Stimulated activated CD4-positive, alpha-beta T cell treated with anti-CD3 and anti-CD28 coated beads, Interleukin-15, amount 100 ng/mL, for 1 hour (primary cell): ENCODE results near the gene HCFC1.

Experiments used
- DNase-seq, 2 donors: peaks; one replicate each; pipeline ENCODE4 v3.0.0-alpha.2; 2020; ENCODE audit warnings: low read depth in 1 of 2, low spot score in 1 of 2

HCFC1 gene

GRCh38 chrX:153925739-153926551 is 45.7 kb downstream of the HCFC1 start, which contains the start of gene ARHGAP4:
Gene ARHGAP4 (minus strand): TSS chrX:153926264. CDS start chrX:153926202, 62 bp downstream.
- peak in 1 of 2 donors; percentile 26 for DNase-seq

DNA sequence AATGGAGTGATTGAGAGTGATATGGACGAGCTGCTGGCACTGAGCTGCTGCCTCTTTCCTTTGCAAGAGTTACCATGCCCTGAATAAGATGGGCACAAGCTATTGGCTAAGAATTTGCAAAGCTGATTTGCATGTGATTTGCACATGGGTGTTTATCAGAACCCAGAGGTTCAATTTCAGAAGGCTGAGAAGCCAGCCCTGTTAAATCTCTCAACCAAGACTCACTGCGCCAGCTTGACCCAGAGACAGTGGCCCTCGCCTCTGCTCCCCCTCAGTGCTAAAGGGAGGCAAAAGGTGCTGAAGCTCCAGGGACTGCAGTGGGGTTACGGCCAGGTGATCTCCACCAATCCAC is 46.3 kb downstream of the HCFC1 start:
- DNase-seq = no peak

DNA sequence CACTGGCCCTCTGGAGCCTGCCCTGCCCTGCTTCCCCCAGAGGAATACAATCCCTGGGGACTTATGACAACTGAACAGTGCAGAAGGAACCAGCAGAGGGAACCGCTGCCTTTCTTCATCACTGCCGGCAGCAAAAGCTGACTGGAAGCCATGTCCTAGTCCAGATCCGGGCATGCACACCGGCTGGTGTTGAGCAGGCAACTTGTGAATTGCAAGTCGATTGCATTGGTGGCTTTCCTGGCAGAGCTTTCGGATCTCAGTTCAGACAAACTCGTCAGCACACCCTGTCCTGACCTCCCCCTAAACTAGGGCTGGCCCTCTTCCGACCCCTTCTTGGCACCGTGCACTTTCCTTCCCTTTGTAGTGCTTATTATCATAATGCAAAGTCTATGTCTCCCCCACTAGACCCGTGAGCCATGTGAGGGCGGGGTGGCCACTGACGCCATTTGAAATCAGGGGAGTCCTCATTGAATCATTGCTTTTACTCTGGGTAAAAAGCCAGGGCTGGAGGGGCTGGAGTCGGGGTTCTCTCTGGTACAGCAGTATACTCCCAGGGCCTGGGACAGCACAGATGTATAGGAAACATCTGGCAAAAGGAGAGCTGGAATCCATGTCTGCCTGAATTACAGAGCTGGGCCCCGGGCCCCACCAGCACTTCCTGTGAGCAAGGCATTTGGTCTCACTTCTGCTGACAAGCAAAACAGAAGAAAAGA is 47.3 kb downstream of the HCFC1 start:
- no peak for DNase-seq

DNA sequence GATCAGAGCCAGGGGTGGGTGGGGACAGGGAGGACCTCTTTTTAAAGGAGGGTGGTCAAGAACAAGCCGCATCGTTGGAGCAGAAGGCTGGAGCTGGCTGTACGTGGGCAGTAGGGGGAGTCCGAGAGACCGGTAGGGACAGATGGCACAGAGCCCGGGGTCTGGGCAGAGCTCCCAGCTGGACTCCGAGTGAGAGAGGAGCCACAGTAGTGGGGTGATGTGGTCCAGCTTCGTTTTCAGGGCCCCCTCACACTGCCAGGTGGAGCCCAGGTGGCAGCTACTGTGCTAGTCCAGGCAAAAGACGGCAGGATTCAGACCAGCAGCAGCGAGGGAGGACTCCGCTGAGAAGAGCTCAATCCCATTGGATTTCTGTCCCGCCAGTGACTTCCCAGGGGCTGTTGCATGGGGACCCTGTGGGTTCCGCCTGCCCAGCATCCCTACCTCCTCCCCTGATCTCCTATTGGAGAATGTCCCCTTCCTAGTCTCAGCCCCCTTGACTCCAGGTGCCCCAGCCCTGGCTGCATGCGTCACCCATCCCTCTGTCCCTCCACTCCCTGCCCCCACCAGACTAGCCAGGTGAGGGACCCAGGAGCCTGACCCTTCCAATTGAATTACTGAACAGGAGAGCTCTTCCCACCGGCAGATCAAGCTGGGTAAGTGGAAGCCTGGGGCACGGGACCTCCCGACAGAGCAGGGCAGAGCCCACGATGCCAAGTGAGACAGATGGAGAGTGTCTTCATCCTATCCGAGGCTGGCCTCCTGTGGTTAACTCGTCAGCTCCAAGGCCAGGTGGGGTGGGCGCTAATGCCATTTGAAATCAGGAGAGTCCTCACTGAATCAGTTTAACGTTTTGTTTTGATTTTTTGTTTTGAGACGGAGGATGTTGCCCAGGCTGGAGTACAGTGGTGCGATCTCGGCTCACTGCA is 48.4 kb downstream of the HCFC1 start:
- no peak for DNase-seq

DNA sequence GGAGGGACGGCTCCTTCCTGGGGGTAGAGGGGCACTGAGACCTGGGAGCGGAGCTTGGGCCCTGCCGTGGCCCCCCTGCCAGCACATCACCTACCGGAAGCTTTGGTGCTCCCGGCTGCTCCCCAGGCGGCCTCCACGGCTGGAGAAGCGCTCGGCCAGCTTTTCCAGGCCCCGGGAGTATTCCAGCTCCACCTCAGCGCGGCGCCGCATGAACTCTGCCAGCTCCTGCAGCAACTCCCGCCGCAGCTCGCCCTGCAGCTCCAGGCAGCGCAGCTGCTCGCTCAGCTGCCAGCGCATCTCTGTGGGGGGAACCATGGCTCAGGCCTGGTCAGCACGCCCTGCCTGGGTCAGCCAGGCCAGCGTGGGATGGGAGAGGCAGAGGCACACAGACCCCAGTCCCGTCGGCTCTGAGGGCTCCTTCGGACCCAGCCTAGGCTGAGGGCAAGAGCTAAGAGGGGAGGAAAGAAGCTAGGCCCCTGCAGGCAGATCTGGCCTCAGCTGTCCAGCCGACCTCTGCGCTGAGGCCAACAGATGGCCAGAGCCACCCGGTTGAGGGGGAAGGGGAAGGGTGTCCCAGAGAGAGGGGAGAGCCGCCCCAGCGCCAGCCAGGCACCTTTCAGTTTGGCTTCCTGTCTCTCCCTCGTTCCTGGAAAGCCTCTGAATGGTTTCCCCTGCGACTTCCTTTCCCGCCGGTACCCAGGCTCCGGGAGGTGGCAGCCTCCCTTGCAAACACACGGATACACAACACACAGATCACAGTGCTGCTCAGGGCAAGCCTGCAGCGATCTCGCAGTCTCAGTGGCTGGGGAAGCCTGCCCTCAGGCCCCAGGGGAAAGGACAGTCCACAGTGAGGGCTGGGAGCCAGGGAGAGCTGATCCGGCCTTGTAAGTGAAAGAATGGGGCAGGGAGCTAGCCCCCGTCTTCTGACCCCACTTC is 49.8 kb downstream of the HCFC1 start:
- DNase-seq = no peak

- no peak for DNase-seq
These were observed 50.5 kb downstream of the HCFC1 start for GRCh38 chrX:153921070-153921469.

DNA sequence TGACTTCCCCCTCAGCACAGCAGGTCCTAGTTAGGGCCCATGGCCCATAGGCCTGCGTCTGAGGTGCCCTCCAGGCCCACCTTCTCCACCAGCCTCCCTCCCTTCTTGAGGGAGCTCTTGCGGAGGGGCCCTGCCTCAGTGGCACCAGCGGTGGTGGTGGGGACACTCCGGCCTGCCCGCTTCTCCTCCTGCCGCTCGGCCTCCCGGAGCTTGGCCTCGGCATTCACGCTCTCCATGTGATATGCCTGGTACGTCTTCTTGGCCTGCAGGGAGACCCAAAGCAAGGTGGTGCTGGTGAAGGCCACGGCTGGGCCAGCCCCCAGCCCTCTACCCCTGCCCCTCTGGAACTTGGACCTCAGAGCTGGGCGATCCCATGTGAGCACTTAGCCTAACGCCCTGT is 51.1 kb downstream of the HCFC1 start:
- DNase-seq = no peak

DNA sequence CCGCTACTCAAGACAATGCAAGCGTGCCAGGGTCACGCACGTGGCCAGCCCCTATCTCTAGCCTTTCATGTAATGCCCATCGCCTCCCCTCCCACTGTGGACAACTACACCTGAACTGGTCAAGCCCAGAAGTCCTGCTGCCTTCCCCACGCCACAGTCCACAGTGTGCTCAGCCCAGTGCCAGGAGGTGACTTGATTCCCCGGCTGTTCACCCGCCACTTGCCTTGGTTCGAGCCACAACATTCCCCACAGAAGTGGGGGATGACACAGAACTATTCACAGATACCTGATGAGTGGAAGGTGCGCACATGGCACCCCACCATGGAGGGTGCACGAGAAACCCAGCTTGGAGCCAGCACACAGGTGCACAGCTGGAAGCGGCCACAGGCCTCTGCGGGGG is 52.3 kb downstream of the HCFC1 start:
- DNase-seq = no peak

GRCh38 chrX:153917869-153918268 is 53.7 kb downstream of the HCFC1 start:
- no peak for DNase-seq

GRCh38 chrX:153913701-153914100 is 57.9 kb downstream of the HCFC1 start:
- DNase-seq = no peak

DNA sequence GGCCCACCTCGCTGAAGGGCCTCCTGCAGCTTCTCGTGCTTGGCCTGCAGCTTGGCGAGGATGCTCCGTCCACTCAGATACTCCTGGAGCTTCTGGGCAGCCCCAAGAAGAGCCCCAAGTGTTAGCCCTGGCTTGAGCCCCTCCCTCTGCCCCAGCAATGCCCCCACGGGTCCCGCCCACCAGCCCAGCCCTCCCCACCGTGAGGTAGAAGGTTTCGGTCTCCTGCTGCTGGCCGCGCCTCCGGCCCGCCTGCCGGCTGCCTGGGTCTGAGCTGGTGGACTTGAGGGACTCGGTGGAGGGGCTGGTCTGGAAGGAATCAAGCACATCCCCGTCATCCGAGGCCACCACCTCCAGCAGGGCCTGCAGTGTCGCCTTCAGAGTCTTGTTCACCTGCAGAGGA is 58.4 kb downstream of the HCFC1 start:
- DNase-seq = no peak

GRCh38 chrX:153911798-153912197 is 59.8 kb downstream of the HCFC1 start:
- no peak for DNase-seq

DNA sequence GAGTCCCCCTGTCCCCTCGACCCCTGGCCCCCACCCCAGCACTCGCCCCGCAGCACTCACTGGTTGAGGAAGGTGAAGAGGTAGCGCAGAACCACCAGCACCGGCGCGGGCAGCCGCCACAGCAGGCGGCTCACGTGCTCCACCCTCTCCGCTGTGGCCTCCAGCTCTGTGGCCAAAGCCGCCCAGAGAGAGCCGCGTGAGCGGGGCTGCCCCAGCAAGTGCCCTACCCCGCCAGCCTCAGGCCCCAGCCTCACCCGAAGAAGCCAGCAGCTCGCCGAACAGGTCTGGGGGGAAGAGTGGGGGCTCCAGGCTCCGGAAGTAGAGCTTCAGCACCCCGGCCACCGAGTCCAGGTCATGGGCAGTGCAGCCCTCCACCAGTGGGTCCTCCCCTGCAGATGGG is 61.2 kb downstream of the HCFC1 start:
- no peak for DNase-seq

- DNase-seq = no peak
These were observed 61.6 kb downstream of the HCFC1 start for GRCh38 chrX:153909980-153910360.

DNA sequence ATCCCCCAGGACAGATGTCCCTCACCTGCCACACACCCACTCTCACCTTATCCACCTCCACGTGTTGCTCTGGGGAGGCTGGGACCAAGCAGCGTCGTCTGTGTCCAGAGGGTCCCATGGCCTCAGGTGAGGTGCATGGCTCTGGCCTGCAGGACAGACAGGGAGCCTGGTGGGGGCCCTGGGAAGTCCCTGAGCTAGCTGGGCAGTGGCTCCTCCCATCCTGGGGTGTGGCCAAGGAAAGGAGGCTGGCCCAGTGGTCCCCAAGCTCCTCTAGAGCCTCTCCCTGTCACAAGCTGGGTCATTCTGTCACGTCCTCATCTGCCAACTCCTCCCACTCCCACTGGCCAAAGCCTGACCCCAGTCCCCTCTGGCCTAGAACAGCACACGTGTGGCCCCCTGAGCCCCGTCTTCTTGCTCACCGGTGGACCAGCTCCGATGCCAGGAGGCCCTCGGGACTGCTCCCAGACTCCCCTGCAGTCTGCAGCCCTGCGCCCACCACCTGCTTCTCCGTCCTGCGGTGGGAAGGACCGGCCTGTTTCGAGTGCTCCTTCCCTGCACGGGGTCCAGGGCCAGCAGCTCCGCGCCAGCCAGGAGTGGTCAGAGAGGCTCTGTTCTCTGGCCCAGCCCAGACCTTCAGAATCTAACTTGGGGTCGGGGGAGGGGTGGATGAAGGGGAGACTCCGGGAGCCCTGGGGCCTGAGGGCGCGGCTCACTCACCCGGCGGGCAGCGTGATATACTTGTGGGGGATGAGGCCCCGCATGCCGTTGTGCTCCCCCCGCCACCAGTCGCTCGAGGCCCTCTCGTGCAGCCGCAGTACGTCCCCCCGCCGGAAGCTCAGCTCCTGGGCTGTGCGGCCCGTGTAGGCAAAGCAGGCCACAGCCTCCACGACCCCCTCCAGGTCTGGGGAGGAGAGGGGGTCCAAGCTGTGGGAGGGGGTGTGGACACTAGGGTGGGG is 62.3 kb downstream of the HCFC1 start:
- no peak for DNase-seq

DNA sequence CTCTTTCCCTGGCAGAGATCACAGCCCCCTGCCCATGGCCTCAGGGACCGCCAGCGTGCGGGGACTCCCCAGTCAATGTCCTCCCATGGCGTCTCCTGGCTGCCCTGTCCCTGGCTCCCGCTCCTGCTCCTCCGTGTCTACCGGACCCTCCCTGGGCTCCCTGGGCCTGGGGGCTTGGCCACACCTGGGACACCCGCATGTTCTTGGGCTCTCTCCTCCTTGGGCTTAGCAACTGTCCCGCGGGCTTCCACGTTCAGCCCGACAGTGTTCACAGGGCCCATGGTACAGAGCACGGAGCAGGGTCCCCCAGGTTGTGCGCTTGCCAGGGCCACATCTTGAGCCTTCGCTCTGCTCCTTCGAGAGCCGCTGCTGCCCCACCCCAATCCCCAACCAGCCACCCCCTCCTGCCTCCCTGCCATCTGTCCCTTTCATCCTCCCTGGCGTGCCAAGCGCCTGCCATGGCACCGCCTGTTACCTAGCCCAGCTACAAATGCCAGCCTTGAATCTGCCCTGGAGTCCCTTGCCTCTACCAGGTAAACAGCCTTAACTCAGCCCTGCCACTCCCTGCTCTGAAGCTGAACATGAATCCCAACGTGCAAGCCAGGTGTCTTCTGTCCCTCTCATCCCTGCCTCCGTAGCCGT is 63.3 kb downstream of the HCFC1 start:
- no peak for DNase-seq

DNA sequence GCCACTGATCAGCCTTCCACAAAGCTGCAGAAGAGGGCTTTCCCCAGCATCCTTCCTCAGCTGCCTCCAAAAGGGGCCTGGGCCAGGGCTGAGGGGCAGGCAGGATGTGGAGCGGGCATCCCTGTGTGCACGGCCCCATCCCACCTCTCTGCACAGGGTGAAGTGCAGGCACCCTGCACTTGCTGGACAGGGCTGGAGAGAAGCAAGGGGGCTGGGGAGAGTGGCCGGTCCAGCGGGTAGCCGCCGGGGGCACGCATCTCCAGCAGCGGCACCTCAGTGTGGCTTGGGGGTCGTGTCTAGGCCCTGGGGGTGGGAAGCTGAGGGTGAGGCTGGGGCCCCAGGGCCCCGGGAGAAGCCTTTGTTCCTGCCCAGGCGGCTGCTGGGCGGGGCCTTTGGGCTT is 64.2 kb downstream of the HCFC1 start:
- DNase-seq = no peak

DNA sequence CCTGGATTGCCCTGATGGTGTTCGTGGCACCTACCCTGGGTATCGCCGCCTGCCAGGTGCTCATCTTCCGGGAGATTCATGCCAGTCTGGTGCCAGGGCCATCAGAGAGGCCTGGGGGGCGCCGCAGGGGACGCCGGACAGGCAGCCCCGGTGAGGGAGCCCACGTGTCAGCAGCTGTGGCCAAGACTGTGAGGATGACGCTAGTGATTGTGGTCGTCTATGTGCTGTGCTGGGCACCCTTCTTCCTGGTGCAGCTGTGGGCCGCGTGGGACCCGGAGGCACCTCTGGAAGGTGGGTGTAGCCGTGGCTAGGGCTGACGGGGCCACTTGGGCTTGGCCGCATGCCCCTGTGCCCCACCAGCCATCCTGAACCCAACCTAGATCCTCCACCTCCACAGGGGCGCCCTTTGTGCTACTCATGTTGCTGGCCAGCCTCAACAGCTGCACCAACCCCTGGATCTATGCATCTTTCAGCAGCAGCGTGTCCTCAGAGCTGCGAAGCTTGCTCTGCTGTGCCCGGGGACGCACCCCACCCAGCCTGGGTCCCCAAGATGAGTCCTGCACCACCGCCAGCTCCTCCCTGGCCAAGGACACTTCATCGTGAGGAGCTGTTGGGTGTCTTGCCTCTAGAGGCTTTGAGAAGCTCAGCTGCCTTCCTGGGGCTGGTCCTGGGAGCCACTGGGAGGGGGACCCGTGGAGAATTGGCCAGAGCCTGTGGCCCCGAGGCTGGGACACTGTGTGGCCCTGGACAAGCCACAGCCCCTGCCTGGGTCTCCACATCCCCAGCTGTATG is 65.3 kb downstream of the HCFC1 start:
- no peak for DNase-seq
